GM23338 (cell line): ENCODE data around the gene DGCR6L. TPM values are rescaled to one million over a fixed set of nuclear protein-coding genes. Genes with fewer than 3 reads are reported as not detected.
"Not testable (repeated sequence)": the region's sequence is repeated elsewhere in the genome, so short reads cannot be mapped to it uniquely, and the experiment has no call there.

Source experiments
- ATAC-seq: fragments of 200-7000 bp; cut with Tn5 transposase; 3 replicates; pipeline ENCODE4 v1.9.1; 2020
- DNase-seq: peaks from one replicate; pipeline ENCODE4 v3.0.0-alpha.2; 2015; ENCODE audit warnings: low spot score
- H2AFZ ChIP-seq: fragments of 200-600 bp; sonication (generic); 2 replicates; pipeline ENCODE4 v1.8.0; 2016; ENCODE audit warnings: antibody characterized with exemption, mild to moderate bottlenecking, moderate library complexity
- H3F3A ChIP-seq: fragments of 200-600 bp; sonication (generic); replicated peaks from 2 replicates; pipeline ENCODE4 v1.8.0; 2017; ENCODE audit warnings: antibody characterized with exemption, mixed run types, low read depth
- H3K27ac ChIP-seq: fragments of 200-600 bp; sonication (generic); 2 replicates; pipeline ENCODE4 v1.6.1; 2016; ENCODE audit warnings: low read depth
- H3K27me3 ChIP-seq: fragments of 200-600 bp; sonication (generic); 2 replicates; pipeline ENCODE4 v1.8.0; 2016; ENCODE audit warnings: mild to moderate bottlenecking, mixed run types, moderate library complexity; ENCODE audit not compliant: insufficient read depth
- H3K36me3 ChIP-seq: fragments of 200-600 bp; sonication (generic); 2 replicates; pipeline ENCODE4 v1.8.0; 2016; ENCODE audit warnings: mild to moderate bottlenecking; ENCODE audit not compliant: insufficient read depth
- H3K4me1 ChIP-seq: fragments of 200-600 bp; sonication (generic); 2 replicates; pipeline ENCODE4 v1.8.0; 2016; ENCODE audit warnings: mild to moderate bottlenecking, moderate library complexity; ENCODE audit not compliant: insufficient read depth
- H3K4me2 ChIP-seq: fragments of 200-600 bp; sonication (generic); 2 replicates; pipeline ENCODE4 v1.7.1; 2017; ENCODE audit warnings: mixed run types
- H3K4me3 ChIP-seq: fragments of 200-600 bp; sonication (generic); 2 replicates; pipeline ENCODE4 v1.6.1; 2016; ENCODE audit warnings: mixed run types
- H3K79me2 ChIP-seq: fragments of 200-600 bp; sonication (generic); replicated peaks from 2 replicates; pipeline ENCODE4 v1.8.0; 2017; ENCODE audit warnings: mild to moderate bottlenecking; ENCODE audit not compliant: insufficient read depth
- H3K9me2 ChIP-seq: fragments of 200-600 bp; sonication (generic); 2 replicates; pipeline ENCODE4 v1.8.0; 2017; ENCODE audit not compliant: insufficient read depth
- H4K20me1 ChIP-seq: fragments of 200-600 bp; sonication (generic); replicated peaks from 2 replicates; pipeline ENCODE4 v1.8.0; 2017; ENCODE audit warnings: mild to moderate bottlenecking; ENCODE audit not compliant: insufficient read depth
- H3K27ac Mint-ChIP-seq: 2 replicates; pipeline ENCODE4 v1.8.0; 2020; ENCODE audit warnings: inconsistent platforms, mild to moderate bottlenecking, moderate library complexity, mixed read lengths
- H3K27me3 Mint-ChIP-seq: 3 replicates; pipeline ENCODE4 v1.8.0; 2022; ENCODE audit warnings: low read depth, mild to moderate bottlenecking, moderate library complexity, mixed read lengths, inconsistent platforms; ENCODE audit not compliant: insufficient read depth, poor library complexity
- H3K36me3 Mint-ChIP-seq: 3 replicates; pipeline ENCODE4 v1.8.0; 2021; ENCODE audit warnings: low read depth, mild to moderate bottlenecking, inconsistent platforms, moderate library complexity, mixed read lengths
- H3K4me1 Mint-ChIP-seq: 3 replicates; pipeline ENCODE4 v1.8.0; 2020; ENCODE audit warnings: mild to moderate bottlenecking, inconsistent platforms, mixed read lengths
- H3K4me3 Mint-ChIP-seq: 3 replicates; pipeline ENCODE4 v1.8.0; 2021; ENCODE audit warnings: moderate library complexity, mild to moderate bottlenecking, inconsistent platforms, mixed read lengths
- H3K9me3 Mint-ChIP-seq: 3 replicates; pipeline ENCODE4 v1.8.0; 2020; ENCODE audit warnings: moderate library complexity, mild to moderate bottlenecking, inconsistent platforms, mixed read lengths
- polyA plus RNA-seq: library from polyadenylated mRNA; unstranded; fragments of >200 nt; fragmentation: Nextera tagmentation; extraction: Ambion mirVana; gene quantifications from 2 replicates; pipeline ENCODE4 v1.2.1, GENCODE V29; 2016
- total RNA-seq: library from RNA; depleted of rRNA; stranded (reverse); fragments of >200 nt; shearing (Covaris generic); gene quantifications from 2 replicates; pipeline ENCODE4 v1.2.3, GENCODE V29; 2014

DGCR6L gene
- total and polyA plus RNA-seq, 2 experiments from 2014 or later, result 66.3 to 85.9 TPM

GRCh38 chr22:20310180-20310579, 9.7 kb downstream of the DGCR6L start:
- ATAC-seq, H3K36me3 Mint-ChIP-seq, H3K79me2 ChIP-seq: not testable (repeated sequence)

GRCh38 chr22:20308806-20309650, 10.8 kb downstream of the DGCR6L start:
- H3K9me3 Mint-ChIP-seq, H3K4me3 ChIP-seq, H3K4me2 ChIP-seq, H3K9me2 ChIP-seq, H3K36me3 ChIP-seq, H3K27me3 ChIP-seq, H3F3A ChIP-seq, H3K27ac Mint-ChIP-seq, H3K79me2 ChIP-seq, ATAC-seq, H3K4me3 Mint-ChIP-seq, H3K4me1 ChIP-seq, H3K27ac ChIP-seq, DNase-seq, H3K36me3 Mint-ChIP-seq, H4K20me1 ChIP-seq, H2AFZ ChIP-seq, H3K27me3 Mint-ChIP-seq, H3K4me1 Mint-ChIP-seq: not testable (repeated sequence)

More at GRCh38 chr22:20310180-20310579, 9.7 kb downstream of the DGCR6L start:
- not testable (repeated sequence) for H3K27ac ChIP-seq, H4K20me1 ChIP-seq, H3K27me3 Mint-ChIP-seq, H3K4me3 ChIP-seq, DNase-seq, H3K4me1 ChIP-seq, H3K27me3 ChIP-seq, H2AFZ ChIP-seq, H3K36me3 ChIP-seq, H3K9me2 ChIP-seq, H3F3A ChIP-seq, H3K27ac Mint-ChIP-seq, H3K9me3 Mint-ChIP-seq, H3K4me2 ChIP-seq, H3K4me3 Mint-ChIP-seq, H3K4me1 Mint-ChIP-seq

- not testable (repeated sequence) for H3K27me3 Mint-ChIP-seq, H3K9me3 Mint-ChIP-seq, DNase-seq, H3F3A ChIP-seq, H3K27ac ChIP-seq, H4K20me1 ChIP-seq, H3K4me3 Mint-ChIP-seq, ATAC-seq, H3K4me1 ChIP-seq, H3K27ac Mint-ChIP-seq, H3K9me2 ChIP-seq, H3K4me3 ChIP-seq, H2AFZ ChIP-seq, H3K36me3 Mint-ChIP-seq, H3K27me3 ChIP-seq, H3K4me1 Mint-ChIP-seq, H3K4me2 ChIP-seq, H3K36me3 ChIP-seq, H3K79me2 ChIP-seq
Measured at GRCh38 chr22:20307448-20308447, 12.1 kb downstream of the DGCR6L start.

GRCh38 chr22:20306646-20307447, 13.0 kb downstream of the DGCR6L start:
- H3K27ac ChIP-seq, H3K4me3 Mint-ChIP-seq, H3K4me1 ChIP-seq, H3K79me2 ChIP-seq, H3K4me3 ChIP-seq, H3K9me3 Mint-ChIP-seq, H3K4me2 ChIP-seq, H3K27me3 ChIP-seq, H3K9me2 ChIP-seq, DNase-seq, H2AFZ ChIP-seq, ATAC-seq, H3F3A ChIP-seq, H3K27me3 Mint-ChIP-seq, H3K36me3 ChIP-seq, H4K20me1 ChIP-seq, H3K27ac Mint-ChIP-seq, H3K4me1 Mint-ChIP-seq, H3K36me3 Mint-ChIP-seq: not testable (repeated sequence)
